Tongue (tissue), 2 donors: ENCODE measurements around the gene TPCN1. TPM values are rescaled to one million over a fixed set of nuclear protein-coding genes. Genes with fewer than 3 reads are reported as not detected.

Source experiments
- DNase-seq: peaks from one replicate; pipeline ENCODE4 v3.0.0-alpha.2; 2015
- total RNA-seq: library from RNA; depleted of rRNA; stranded (reverse); fragments of >200 nt; gene quantifications from one replicate; pipeline ENCODE4 v1.2.3, GENCODE V29; 2014

Gene TPCN1
- total RNA-seq, 1 donor from 2014 or later: 27.0 TPM

- DNase-seq: no peak
These were observed 92.9 kb downstream of the TPCN1 start for GRCh38 chr12:113314121-113314529.

- no peak for DNase-seq
These were observed 94.1 kb downstream of the TPCN1 start for GRCh38 chr12:113315358-113315757.

GRCh38 chr12:113316155-113316554 lies 94.9 kb downstream of the TPCN1 start:
- no peak for DNase-seq

DNA sequence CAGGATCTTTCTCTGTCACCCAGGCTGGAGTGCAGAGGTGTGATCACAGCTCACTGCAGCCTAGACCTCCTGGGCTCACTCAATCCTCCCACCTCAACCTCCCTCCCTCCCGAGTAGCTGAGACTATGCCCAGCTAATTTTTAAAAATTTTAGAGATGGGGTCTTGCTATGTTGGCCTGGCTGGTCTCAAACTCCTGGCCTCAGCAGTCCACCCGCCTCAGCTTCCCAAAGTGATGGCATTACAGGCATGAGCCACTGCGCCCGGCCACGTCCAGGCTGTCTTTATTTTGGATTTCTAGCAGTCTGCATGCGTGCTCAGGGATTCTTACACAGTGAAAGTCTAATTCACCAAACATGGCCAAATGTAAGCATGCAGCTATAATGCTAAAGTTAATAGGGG lies 95.9 kb downstream of the TPCN1 start:
- no peak for DNase-seq

DNA sequence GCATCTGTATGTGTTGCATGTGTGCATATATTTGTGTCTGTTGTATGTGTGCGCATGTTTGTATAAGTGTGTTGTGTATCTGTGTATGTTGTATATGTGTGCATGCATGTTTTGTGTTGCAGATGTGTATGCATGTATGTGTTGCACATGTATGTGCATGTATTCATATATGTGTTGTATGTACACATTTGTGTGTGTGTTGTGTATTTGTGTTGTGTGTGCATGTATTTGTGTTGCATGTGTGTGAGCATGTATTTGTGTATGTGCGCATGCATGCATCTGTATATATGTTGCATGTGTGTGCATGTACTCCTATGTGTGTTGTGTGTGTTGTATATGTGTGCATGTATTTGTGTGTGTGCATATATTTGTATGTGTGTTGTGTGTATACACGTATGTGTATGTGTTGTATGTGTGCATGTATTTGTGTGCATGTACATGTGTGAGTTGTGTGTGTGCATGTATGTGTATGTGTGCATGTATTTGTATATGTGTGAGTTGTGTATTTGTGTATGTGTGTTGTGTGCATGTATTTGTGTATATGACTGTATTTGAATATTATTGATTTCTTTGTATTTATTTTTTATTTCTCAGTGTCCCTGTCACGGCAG lies 96.9 kb downstream of the TPCN1 start:
- DNase-seq: no peak

DNA sequence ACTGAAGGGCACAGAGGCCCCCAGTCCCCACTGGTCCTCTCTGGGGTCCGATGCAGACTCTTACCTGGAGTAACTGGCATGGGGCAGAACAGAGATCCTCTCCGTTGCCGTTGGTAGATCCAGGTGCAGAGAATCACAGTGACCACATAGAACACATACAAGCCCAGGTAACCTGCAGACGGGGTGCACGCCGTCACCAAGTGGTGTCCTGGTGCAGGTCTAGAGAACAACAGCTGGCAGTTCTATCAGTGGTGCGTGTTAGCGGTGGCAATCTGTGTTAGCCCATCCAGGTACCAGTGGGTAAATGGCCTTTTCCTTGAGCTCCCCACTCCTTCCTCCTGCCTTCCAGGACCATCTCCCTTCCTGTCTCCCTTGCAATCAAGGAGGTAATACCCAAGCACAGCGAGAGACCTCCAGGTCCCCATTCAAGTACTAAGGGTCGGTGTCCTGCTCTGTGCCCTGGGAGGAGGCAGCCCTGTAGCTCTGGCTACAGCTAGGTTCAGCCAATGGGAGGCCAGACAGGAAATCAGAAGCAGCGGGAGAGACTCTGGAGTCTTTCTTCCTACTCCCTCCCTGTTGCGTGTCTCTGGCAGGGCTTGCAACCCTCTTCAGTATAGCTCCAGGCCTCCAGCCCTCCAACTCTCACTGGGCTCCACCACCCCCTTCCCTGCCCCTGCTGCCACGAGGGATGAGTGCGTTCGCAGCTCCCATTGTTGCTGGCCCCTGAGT lies 97.8 kb downstream of the TPCN1 start:
- DNase-seq: no peak

DNA sequence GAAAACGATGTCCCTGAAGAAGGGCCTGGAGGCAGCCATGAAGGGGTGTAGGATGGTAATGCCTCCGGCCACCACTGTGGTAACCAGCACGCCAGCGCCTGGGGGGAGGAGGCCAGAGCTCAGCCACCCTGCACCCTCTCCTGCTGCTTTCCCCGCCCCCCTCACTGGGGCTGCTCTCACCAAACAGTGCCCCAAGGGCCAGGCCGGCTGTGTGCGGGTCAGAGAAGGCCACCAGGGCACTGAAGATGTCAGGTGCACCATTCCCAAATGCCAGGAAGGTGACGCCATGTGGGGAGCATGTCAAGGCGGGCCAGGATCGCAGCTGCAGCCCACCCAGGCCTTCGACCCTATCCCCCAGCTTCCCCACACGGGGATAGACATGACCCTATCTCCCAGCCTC lies 99.1 kb downstream of the TPCN1 start:
- no peak for DNase-seq

DNA sequence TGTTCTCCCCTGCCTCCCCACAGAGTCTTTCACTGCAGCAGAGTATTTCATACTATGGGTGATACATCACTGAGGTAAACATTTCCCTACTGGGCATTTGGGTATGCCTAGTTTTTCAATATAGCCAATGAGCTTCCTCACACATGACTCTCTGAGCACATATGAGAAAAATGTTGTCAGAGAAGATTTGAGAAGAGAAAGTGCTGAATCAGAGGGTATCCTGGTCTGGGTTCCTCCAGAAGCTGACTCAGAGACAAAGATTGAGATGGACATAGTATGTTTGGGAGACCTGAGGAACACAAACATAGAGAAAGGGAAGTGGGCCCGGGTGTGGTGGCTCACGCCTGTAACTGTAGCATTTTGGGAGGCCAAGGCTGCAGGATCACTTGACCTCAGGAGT lies 101.1 kb downstream of the TPCN1 start:
- no peak for DNase-seq

DNA sequence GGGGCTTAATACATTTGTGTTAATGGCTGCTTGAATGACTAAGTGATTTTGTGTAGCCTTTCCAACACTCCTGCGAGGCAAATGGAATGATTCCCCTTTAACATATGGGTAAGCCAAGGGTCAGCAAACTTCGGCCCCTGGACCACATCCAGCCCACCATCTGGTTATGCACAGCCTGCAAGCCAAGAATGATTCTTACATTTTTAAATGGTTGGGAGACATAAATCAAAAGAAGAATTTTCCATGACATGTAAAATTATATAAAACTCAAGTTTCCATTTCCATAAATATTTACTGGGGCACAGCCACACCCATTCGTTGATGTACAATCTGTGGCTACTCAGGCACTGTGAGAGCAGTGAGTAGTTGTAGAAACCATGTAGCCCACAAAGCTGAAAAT lies 104.7 kb downstream of the TPCN1 start:
- peak; percentile 55 for DNase-seq

- no peak for DNase-seq
These were observed 105.6 kb downstream of the TPCN1 start for GRCh38 chr12:113326775-113327395.

DNA sequence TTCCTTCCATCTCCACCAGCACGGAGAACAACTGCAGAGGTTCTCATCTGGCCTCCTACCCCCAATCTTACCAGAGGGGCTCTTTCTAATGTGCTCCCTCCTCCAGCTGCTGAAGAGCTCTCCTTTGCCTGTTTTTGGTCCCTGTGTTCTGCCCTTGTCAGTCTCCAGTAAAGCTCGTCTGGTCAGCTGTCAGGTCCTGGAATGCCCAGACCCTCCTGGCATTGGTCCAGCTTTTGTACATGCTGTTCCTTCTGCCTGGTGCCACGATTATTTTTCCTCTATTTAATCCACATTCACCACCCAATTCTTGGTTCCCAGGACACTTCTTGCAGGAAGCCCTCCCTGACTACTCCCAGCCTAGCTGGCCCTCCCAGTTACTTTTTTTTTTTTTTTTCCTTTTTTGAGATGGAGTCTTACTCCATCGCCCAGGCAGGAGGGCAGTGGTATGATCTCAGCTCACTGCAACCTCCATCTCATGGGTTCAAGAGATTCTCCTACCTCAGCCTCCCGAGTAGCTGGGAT lies 107.2 kb downstream of the TPCN1 start:
- no peak for DNase-seq

- DNase-seq: no peak
These were observed 107.9 kb downstream of the TPCN1 start for GRCh38 chr12:113329022-113329790.

GRCh38 chr12:113329791-113330417 lies 108.6 kb downstream of the TPCN1 start:
- DNase-seq: no peak

DNA sequence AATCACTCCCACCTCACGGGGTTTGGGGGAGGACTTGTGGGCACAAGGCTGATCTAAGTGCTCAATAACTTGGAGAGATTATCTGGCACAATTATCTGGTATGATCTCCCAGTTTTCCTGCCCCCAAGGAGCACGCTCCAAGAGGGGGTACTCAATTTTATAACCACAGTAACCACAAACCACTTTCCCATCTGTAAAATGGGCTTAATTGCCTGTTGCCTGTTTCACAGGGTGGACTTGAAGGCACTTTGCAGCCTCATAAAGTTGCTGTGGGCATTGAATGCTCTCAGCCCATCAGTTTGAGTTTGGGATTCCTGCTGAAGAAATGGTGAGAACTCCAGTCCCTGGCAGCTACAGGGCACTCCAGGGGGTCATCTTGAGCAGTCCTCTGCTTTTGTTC lies 109.2 kb downstream of the TPCN1 start:
- DNase-seq: no peak

DNA sequence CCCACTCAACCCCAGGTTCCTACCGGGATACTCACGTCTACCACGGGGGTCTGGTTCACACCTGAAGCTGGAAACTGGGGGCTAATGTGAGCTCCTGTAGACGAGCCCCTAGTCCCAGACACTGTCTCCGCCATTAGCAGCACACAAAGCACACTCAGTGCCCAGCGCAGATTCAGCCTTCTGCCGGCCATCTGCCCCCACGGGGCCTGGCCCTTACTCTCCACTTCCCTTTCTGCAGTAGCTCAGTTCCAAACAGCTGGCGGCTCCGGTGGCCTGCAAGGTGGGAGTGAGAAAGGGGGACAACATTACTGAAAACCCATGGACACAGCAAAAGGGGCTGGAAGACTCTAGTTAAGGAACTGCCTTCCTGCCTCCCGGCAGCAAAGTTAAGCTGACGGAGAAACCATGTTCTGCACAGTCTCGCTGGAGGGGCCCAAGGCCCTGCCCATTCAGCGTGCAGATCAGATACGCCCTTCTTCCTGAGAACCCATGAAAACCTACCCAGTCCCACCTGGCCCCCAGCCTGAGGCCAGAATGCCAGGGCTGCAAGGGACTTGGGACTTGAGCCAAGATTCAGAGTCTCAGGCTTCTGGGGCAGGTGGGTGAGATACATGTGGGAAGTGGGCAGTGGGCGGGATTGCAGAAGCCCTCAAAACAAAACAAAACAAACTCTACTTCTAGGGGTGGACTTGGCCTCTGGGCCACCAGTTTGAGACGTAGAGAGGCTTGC lies 111.6 kb downstream of the TPCN1 start:
- peak; percentile 19 for DNase-seq

GRCh38 chr12:113333418-113333750 lies 112.1 kb downstream of the TPCN1 start:
- no peak for DNase-seq

DNA sequence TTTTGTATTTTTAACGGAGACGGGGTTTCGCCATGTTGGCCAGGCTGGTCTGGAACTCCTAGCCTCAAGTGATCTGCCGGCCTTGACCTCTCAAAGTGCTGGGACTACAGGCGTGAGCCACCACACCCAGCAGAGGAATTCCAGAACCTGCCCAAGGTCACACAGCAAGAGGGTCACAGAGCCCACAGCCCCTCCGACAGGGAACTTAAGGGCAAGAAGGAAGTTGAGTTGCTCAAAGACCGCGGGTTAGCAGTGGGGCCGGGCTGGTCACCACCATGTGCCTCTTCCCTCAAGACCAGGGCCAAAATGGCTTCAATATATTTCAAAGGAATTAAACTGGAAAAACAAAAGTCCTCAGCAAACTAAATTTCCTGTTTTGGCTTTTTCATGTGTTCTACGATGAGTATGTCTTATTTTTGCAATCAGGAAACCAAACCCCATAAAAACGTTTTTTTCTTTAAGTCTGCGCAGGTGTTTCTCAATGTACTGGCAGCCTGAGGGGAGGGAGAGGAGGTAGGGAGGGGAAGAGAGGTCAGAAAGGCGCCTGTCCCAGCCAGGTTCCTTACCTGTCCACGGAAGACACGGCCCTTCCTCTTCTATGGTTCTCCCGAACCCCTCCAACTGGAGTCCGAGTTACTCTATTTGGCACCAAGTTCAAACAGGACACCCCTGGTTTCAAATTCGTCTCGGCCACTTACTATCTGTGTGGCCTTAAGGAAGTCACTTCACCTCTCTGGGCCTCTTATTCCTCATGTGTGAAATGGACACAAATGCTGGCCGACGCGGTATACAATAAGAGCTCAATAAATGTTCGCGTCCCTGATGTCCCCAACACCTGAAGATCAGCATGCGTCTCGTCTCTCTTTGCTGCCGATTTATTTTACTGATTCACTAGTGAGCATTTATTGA lies 112.9 kb downstream of the TPCN1 start:
- peak; percentile 11 for DNase-seq

DNA sequence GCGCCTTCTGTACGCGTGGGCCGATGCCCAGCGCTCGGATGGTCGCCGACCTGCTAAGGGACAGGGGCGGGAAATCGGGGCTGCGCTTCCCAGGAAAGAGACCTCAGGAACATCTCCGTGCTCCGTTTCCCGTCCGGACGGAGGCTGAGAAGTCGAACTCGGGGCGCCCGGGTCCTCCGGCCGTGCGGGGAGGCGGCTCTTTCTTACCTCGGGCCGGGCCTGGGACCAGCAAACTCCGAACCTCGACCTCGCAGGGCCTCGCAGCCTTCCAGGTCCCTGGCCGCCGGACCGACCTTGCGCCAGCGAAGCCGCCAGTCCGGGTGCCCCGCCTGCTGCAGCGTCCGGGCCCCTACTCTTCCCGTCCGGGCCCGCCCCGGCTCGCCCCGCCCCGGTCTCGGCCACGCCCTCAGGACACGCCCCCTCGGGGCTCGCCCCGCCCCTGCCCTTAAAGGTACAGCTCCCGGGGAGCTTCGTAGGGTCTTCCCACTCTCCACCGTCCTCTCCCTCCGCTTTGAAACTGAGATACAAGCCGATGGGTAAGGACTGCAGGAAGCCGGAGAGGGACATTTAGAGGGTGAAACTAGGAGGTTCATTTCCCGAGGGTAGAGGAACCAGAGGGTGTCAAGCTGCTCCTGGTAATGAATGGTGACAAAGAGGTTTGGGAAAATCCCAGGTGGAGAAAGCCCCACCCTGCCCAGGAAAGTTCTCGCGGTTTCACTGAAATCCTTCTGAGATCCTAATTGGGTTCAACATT lies 113.7 kb downstream of the TPCN1 start, which contains the start of gene SLC8B1:
TSS of gene SLC8B1 (minus strand) at position 324 of the 754 bp plus-strand sequence. CDS start 2,231 bp downstream, outside the sequence.
- DNase-seq: peak; percentile 88

GRCh38 chr12:113339540-113339939 lies 118.3 kb downstream of the TPCN1 start:
- no peak for DNase-seq

GRCh38 chr12:113340061-113340460 lies 118.8 kb downstream of the TPCN1 start:
- no peak for DNase-seq
